ENCODE data around the gene GOLGA8N. TPM values are rescaled to one million over a fixed set of nuclear protein-coding genes. Genes with fewer than 3 reads are reported as not detected.
"Not testable (repeated sequence)": the region's sequence is repeated elsewhere in the genome, so short reads cannot be mapped to it uniquely, and the experiment has no call there.

Gene GOLGA8N
- polyA plus RNA-seq: 0.38 TPM

GRCh38 chr15:32593151-32593550 lies at the start of gene GOLGA8N:
GOLGA8N (plus strand) TSS chr15:32593456.
- H3K4me3 Mint-ChIP-seq, H3K27ac Mint-ChIP-seq, H3K9me3 Mint-ChIP-seq, H3K36me3 Mint-ChIP-seq, H3K27me3 Mint-ChIP-seq, H3K4me1 Mint-ChIP-seq: not testable (repeated sequence)

- not testable (repeated sequence) for H3K4me3 Mint-ChIP-seq, H3K4me1 Mint-ChIP-seq, H3K9me3 Mint-ChIP-seq, H3K27ac Mint-ChIP-seq, H3K36me3 Mint-ChIP-seq, H3K27me3 Mint-ChIP-seq
These were observed 49.8 kb upstream of the GOLGA8N start for GRCh38 chr15:32543456-32543855.

- H3K27ac Mint-ChIP-seq, H3K36me3 Mint-ChIP-seq, H3K4me1 Mint-ChIP-seq, H3K9me3 Mint-ChIP-seq, H3K27me3 Mint-ChIP-seq, H3K4me3 Mint-ChIP-seq: not testable (repeated sequence)
These were observed 48.1 kb upstream of the GOLGA8N start for GRCh38 chr15:32545129-32545528.

GRCh38 chr15:32554587-32554986 lies 38.7 kb upstream of the GOLGA8N start:
- H3K4me3 Mint-ChIP-seq, H3K36me3 Mint-ChIP-seq, H3K9me3 Mint-ChIP-seq, H3K27ac Mint-ChIP-seq, H3K27me3 Mint-ChIP-seq, H3K4me1 Mint-ChIP-seq: not testable (repeated sequence)

- H3K4me3 Mint-ChIP-seq, H3K27ac Mint-ChIP-seq, H3K27me3 Mint-ChIP-seq, H3K36me3 Mint-ChIP-seq, H3K9me3 Mint-ChIP-seq, H3K4me1 Mint-ChIP-seq: not testable (repeated sequence)
These were observed 31.1 kb upstream of the GOLGA8N start for GRCh38 chr15:32562198-32562597.

- not testable (repeated sequence) for H3K36me3 Mint-ChIP-seq, H3K27me3 Mint-ChIP-seq, H3K4me1 Mint-ChIP-seq, H3K9me3 Mint-ChIP-seq, H3K4me3 Mint-ChIP-seq, H3K27ac Mint-ChIP-seq
These were observed 24.3 kb upstream of the GOLGA8N start for GRCh38 chr15:32568988-32569387.

- H3K36me3 Mint-ChIP-seq, H3K27me3 Mint-ChIP-seq, H3K4me1 Mint-ChIP-seq, H3K9me3 Mint-ChIP-seq: not testable (repeated sequence)
- Mint-ChIP-seq H3K4me3 (peak overlapping the region in 3 of 4 donors; percentile 52 to 85 (median 53)), H3K27ac (peak overlapping the region in 1 of 3 donors; percentile 1)
These were observed 14.8 kb upstream of the GOLGA8N start for GRCh38 chr15:32578482-32578881.

GRCh38 chr15:32585844-32586243 lies 7.4 kb upstream of the GOLGA8N start:
- not testable (repeated sequence) for H3K27ac Mint-ChIP-seq, H3K4me3 Mint-ChIP-seq, H3K36me3 Mint-ChIP-seq, H3K27me3 Mint-ChIP-seq, H3K9me3 Mint-ChIP-seq, H3K4me1 Mint-ChIP-seq

- not testable (repeated sequence) for H3K36me3 Mint-ChIP-seq, H3K9me3 Mint-ChIP-seq, H3K4me1 Mint-ChIP-seq, H3K27me3 Mint-ChIP-seq, H3K27ac Mint-ChIP-seq, H3K4me3 Mint-ChIP-seq
These were observed 16.3 kb downstream of the GOLGA8N start for GRCh38 chr15:32609518-32609917.

- not testable (repeated sequence) for H3K27ac Mint-ChIP-seq, H3K27me3 Mint-ChIP-seq, H3K36me3 Mint-ChIP-seq, H3K9me3 Mint-ChIP-seq, H3K4me3 Mint-ChIP-seq
- peaks cover 4 to 15% (median 5%) of the 10 kb centered on the region in 3 donors for H3K4me1 Mint-ChIP-seq
These were observed 17.5 kb downstream of the GOLGA8N start for GRCh38 chr15:32610719-32611118.

- H3K36me3 Mint-ChIP-seq, H3K27me3 Mint-ChIP-seq, H3K9me3 Mint-ChIP-seq: not testable (repeated sequence)
- Mint-ChIP-seq H3K27ac (peak overlapping the region; percentile 85 to 100 (median 92)), H3K4me1 (peaks cover 9 to 19% (median 14%) of the 10 kb centered on the region in 3 donors), H3K4me3 (peak overlapping the region; percentile 95 to 100 (median 97))
These were observed 21.4 kb downstream of the GOLGA8N start for GRCh38 chr15:32614712-32615050.

GRCh38 chr15:32615051-32615870 lies 22.0 kb downstream of the GOLGA8N start, which contains the start of gene ARHGAP11A:
ARHGAP11A (plus strand) TSS chr15:32615504; CDS start chr15:32616212, 708 bp downstream.
- peaks cover 9 to 19% (median 14%) of the 10 kb centered on the region in 3 donors for H3K4me1 Mint-ChIP-seq
- not testable (repeated sequence) for H3K27me3 Mint-ChIP-seq, H3K36me3 Mint-ChIP-seq, H3K9me3 Mint-ChIP-seq
- peak within 1 kb of the TSS; percentile 92 to 100 (median 92) for H3K27ac Mint-ChIP-seq
- peak within 1 kb of the TSS; percentile 95 to 100 (median 97) for H3K4me3 Mint-ChIP-seq

GRCh38 chr15:32615871-32616426 lies 22.7 kb downstream of the GOLGA8N start:
- H3K4me1 Mint-ChIP-seq: peaks cover 9 to 15% (median 11%) of the 10 kb centered on the region in 3 donors
- H3K36me3 Mint-ChIP-seq, H3K9me3 Mint-ChIP-seq, H3K27me3 Mint-ChIP-seq: not testable (repeated sequence)
- peak overlapping the region; percentile 95 to 100 (median 97) for H3K4me3 Mint-ChIP-seq
- H3K27ac Mint-ChIP-seq: peak overlapping the region; percentile 85 to 100 (median 92)

GRCh38 chr15:32636410-32636809 lies 43.2 kb downstream of the GOLGA8N start:
- H3K27me3 Mint-ChIP-seq: no peaks in the 10 kb centered on the region
- H3K9me3 Mint-ChIP-seq: no peaks in the 10 kb centered on the region
- no peak overlapping the region for H3K27ac Mint-ChIP-seq
- peaks cover 17 to 21% (median 17%) of the 10 kb centered on the region in 3 donors for H3K4me1 Mint-ChIP-seq
- H3K36me3 Mint-ChIP-seq: no peaks in the 10 kb centered on the region
- H3K4me3 Mint-ChIP-seq: peak overlapping the region in 1 of 4 donors; percentile 33

GRCh38 chr15:32636908-32637567 lies 43.8 kb downstream of the GOLGA8N start:
- Mint-ChIP-seq H3K4me1 (peaks cover 17 to 21% (median 19%) of the 10 kb centered on the region in 3 donors), H3K27me3 (peaks cover 2% of the 10 kb centered on the region), H3K27ac (peak overlapping the region in 1 of 3 donors; percentile 78), H3K9me3 (no peaks in the 10 kb centered on the region), H3K36me3 (peaks cover 2% of the 10 kb centered on the region), H3K4me3 (peak overlapping the region in 1 of 4 donors; percentile 82)

GRCh38 chr15:32637704-32638103 lies 44.4 kb downstream of the GOLGA8N start:
- peaks cover 17 to 21% (median 19%) of the 10 kb centered on the region in 3 donors for H3K4me1 Mint-ChIP-seq
- H3K9me3 Mint-ChIP-seq: no peaks in the 10 kb centered on the region
- H3K36me3 Mint-ChIP-seq: peaks cover 2% of the 10 kb centered on the region
- H3K27me3 Mint-ChIP-seq: peaks cover 2% of the 10 kb centered on the region
- H3K27ac Mint-ChIP-seq: no peak overlapping the region
- no peak overlapping the region for H3K4me3 Mint-ChIP-seq

Data from IgD-negative memory B cell (primary cell).